ENCODE measurements around the gene MICAL1. TPM values are rescaled to one million over a fixed set of nuclear protein-coding genes. Genes with fewer than 3 reads are reported as not detected.

The MICAL1 gene
- total RNA-seq (100 to 1,000 TPM in 1 of 5 donors, 10 to 100 TPM in 4; 81.9 to 108 (median 89.5) TPM), total RNA-seq (25.8 to 265 (median 138) reads per million in 29 experiments)
- total RNA-seq (2013), result 64.6 TPM

GRCh38 chr6:109455437-109456110, at the start of gene MICAL1:
TSS of gene MICAL1 (minus strand) at chr6:109455772. CDS start at chr6:109454196, 1,576 bp downstream.
- H3K9me3 Mint-ChIP-seq, result no peaks in the 10 kb centered on the region
- Histone ChIP-seq H3K9me3 (no peaks in the 10 kb centered on the region), H3K4me1 (ENCODE audit: control insufficient read depth in 1 of 2, extremely low read depth in 1 of 2, insufficient read depth in 2 of 2, low read length in 2 of 2) (peaks cover 24 to 71% of the 10 kb centered on the region in 2 experiments), H3K27ac (ENCODE audit: low read length) (peak within 1 kb of the TSS; percentile 98), H3K4me3 (ENCODE audit: control insufficient read depth in 1 of 2, extremely low read depth in 1 of 2, low read length in 1 of 2) (peak within 1 kb of the TSS; percentile 80 to 97), H3K36me3 (ENCODE audit: control insufficient read depth in 2 of 2, extremely low read depth in 1 of 2, insufficient read depth in 1 of 2, low read length in 1 of 2) (peaks cover 0 to 26% of the 10 kb centered on the region in 2 donors), H3K27me3 (replicated peaks in 1 of 2; ENCODE audit: control insufficient read depth in 2 of 2, extremely low read depth in 1 of 2, insufficient read depth in 2 of 2, low read length in 1 of 2) (no peaks in the 10 kb centered on the region)
- no peaks in the 10 kb centered on the region for H3K27me3 Mint-ChIP-seq
- peak within 1 kb of the TSS; percentile 95 to 98 (median 97) for H3K4me3 Mint-ChIP-seq
- peak; percentile 41 to 87 (median 74) for DNase-seq
- ChIA-PET CTCF (interaction anchor here (0.6 to 1.7 kb wide), 5 partner anchors 13 to 509 kb away, joined by 3 to 6 read pairs (median 4); no protein-coding TSS in a partner anchor), POLR2A (interaction anchor here in 1 of 2 donors (0.6 to 0.9 kb wide), 3 partner anchors 9 to 73 kb away, joined by 3 read pairs; partner anchors contain the start of gene CD164)
- peak; percentile 64 to 66 (median 66) for ATAC-seq (replicated peaks in 1 of 4)
- H3K36me3 Mint-ChIP-seq, result peaks cover 12% of the 10 kb centered on the region
- 0% methylated on average over 28 of the region's 70 CpGs for WGBS (ENCODE audit: insufficient coverage)
- H3K4me1 Mint-ChIP-seq, result peaks cover 61 to 75% (median 65%) of the 10 kb centered on the region in 3 donors
- H3K27ac Mint-ChIP-seq, result peak within 1 kb of the TSS; percentile 94 to 98

- Mint-ChIP-seq H3K27me3 (no peaks in the 10 kb centered on the region), H3K4me1 (no peaks in the 10 kb centered on the region), H3K9me3 (no peaks in the 10 kb centered on the region), H3K36me3 (no peaks in the 10 kb centered on the region), H3K27ac (no peak overlapping the region), H3K4me3 (no peak overlapping the region)
- DNase-seq, result no peak
- ChIA-PET POLR2A (no interaction called here), CTCF (no interaction called here)
- H3K9me3 ChIP-seq, result no peaks in the 10 kb centered on the region
- H3K36me3 ChIP-seq (ENCODE audit: control insufficient read depth in 2 of 2, extremely low read depth in 1 of 2, insufficient read depth in 1 of 2, low read length in 1 of 2), result no peaks in the 10 kb centered on the region
- H3K4me3 ChIP-seq (ENCODE audit: control insufficient read depth in 1 of 2, extremely low read depth in 1 of 2, low read length in 1 of 2), result no peak overlapping the region
- H3K4me1 ChIP-seq (ENCODE audit: control insufficient read depth in 1 of 2, extremely low read depth in 1 of 2, insufficient read depth in 2 of 2, low read length in 2 of 2), result no peaks in the 10 kb centered on the region
- 79% methylated on average over 6 of the region's 10 CpGs for WGBS (ENCODE audit: insufficient coverage)
- H3K27me3 ChIP-seq (replicated peaks in 1 of 2; ENCODE audit: control insufficient read depth in 2 of 2, extremely low read depth in 1 of 2, insufficient read depth in 2 of 2, low read length in 1 of 2), result peaks cover 0 to 5% of the 10 kb centered on the region in 2 experiments
- no peak overlapping the region for H3K27ac ChIP-seq (ENCODE audit: low read length)
- ATAC-seq (replicated peaks in 1 of 4), result no peak
Measured at GRCh38 chr6:109503327-109504224, 48.0 kb upstream of the MICAL1 start.

GRCh38 chr6:109498936-109499335, 43.4 kb upstream of the MICAL1 start:
- POLR2A ChIA-PET, result no interaction called here
- Mint-ChIP-seq H3K4me1 (peaks cover 2 to 12% (median 10%) of the 10 kb centered on the region in 3 donors), H3K9me3 (no peaks in the 10 kb centered on the region), H3K27me3 (no peaks in the 10 kb centered on the region), H3K36me3 (no peaks in the 10 kb centered on the region), H3K27ac (no peak overlapping the region), H3K4me3 (no peak overlapping the region)
- peaks cover 0 to 3% of the 10 kb centered on the region in 2 experiments for H3K27me3 ChIP-seq (replicated peaks in 1 of 2; ENCODE audit: control insufficient read depth in 2 of 2, extremely low read depth in 1 of 2, insufficient read depth in 2 of 2, low read length in 1 of 2)
- no peak for ATAC-seq (replicated peaks in 1 of 4)
- H3K36me3 ChIP-seq (ENCODE audit: control insufficient read depth in 2 of 2, extremely low read depth in 1 of 2, insufficient read depth in 1 of 2, low read length in 1 of 2), result no peaks in the 10 kb centered on the region
- no peaks in the 10 kb centered on the region for H3K9me3 ChIP-seq
- H3K4me1 ChIP-seq (ENCODE audit: control insufficient read depth in 1 of 2, extremely low read depth in 1 of 2, insufficient read depth in 2 of 2, low read length in 2 of 2), result peaks cover 0 to 4% of the 10 kb centered on the region in 2 experiments
- no peak overlapping the region for H3K4me3 ChIP-seq (ENCODE audit: control insufficient read depth in 1 of 2, extremely low read depth in 1 of 2, low read length in 1 of 2)
- WGBS (ENCODE audit: insufficient coverage), result no CpG with 5 or more reads among the region's 2 CpGs
- DNase-seq, result no peak
- H3K27ac ChIP-seq (ENCODE audit: low read length), result no peak overlapping the region
- CTCF ChIA-PET, result no interaction called here

GRCh38 chr6:109498052-109498451, 42.5 kb upstream of the MICAL1 start:
- ATAC-seq (replicated peaks in 1 of 4), result no peak
- no peak overlapping the region for H3K27ac Mint-ChIP-seq
- WGBS (ENCODE audit: insufficient coverage), result 88% methylated on average over 1 of the region's 4 CpGs

GRCh38 chr6:109496036-109496772, 40.6 kb upstream of the MICAL1 start:
- peaks cover 8 to 10% of the 10 kb centered on the region in 2 experiments for H3K4me1 ChIP-seq (ENCODE audit: control insufficient read depth in 1 of 2, extremely low read depth in 1 of 2, insufficient read depth in 2 of 2, low read length in 2 of 2)
- H3K4me3 ChIP-seq (ENCODE audit: control insufficient read depth in 1 of 2, extremely low read depth in 1 of 2, low read length in 1 of 2), result no peak overlapping the region
- 73% methylated on average over 8 of the region's 9 CpGs for WGBS (ENCODE audit: insufficient coverage)
- Mint-ChIP-seq H3K36me3 (no peaks in the 10 kb centered on the region), H3K4me3 (no peak overlapping the region), H3K4me1 (peaks cover 11 to 20% (median 20%) of the 10 kb centered on the region in 3 donors), H3K27ac (no peak overlapping the region), H3K27me3 (no peaks in the 10 kb centered on the region), H3K9me3 (no peaks in the 10 kb centered on the region)
- ChIA-PET CTCF (interaction anchor here in 1 of 2 donors (0.7 kb wide), 1 partner anchor 13 kb away, joined by 3 read pairs; no protein-coding TSS in a partner anchor), POLR2A (interaction anchor here in 1 of 2 donors (0.7 kb wide), 1 partner anchor 17 kb away, joined by 3 read pairs; no protein-coding TSS in a partner anchor)
- no peak for DNase-seq
- H3K27me3 ChIP-seq (replicated peaks in 1 of 2; ENCODE audit: control insufficient read depth in 2 of 2, extremely low read depth in 1 of 2, insufficient read depth in 2 of 2, low read length in 1 of 2), result no peaks in the 10 kb centered on the region
- H3K9me3 ChIP-seq, result no peaks in the 10 kb centered on the region
- no peak for ATAC-seq (replicated peaks in 1 of 4)
- H3K36me3 ChIP-seq (ENCODE audit: control insufficient read depth in 2 of 2, extremely low read depth in 1 of 2, insufficient read depth in 1 of 2, low read length in 1 of 2), result no peaks in the 10 kb centered on the region
- H3K27ac ChIP-seq (ENCODE audit: low read length), result no peak overlapping the region

More at GRCh38 chr6:109498052-109498451, 42.5 kb upstream of the MICAL1 start:
- no peaks in the 10 kb centered on the region for H3K36me3 Mint-ChIP-seq
- H3K9me3 Mint-ChIP-seq, result no peaks in the 10 kb centered on the region
- H3K4me1 Mint-ChIP-seq, result peaks cover 2 to 12% (median 11%) of the 10 kb centered on the region in 3 donors
- ChIA-PET POLR2A (interaction anchor here in 1 of 2 donors (0.6 kb wide), 1 partner anchor 718 kb away, joined by 3 read pairs; no protein-coding TSS in a partner anchor), CTCF (interaction anchor here in 1 of 2 donors (0.7 kb wide), 1 partner anchor 705 kb away, joined by 3 read pairs; no protein-coding TSS in a partner anchor)
- H3K4me3 ChIP-seq (ENCODE audit: control insufficient read depth in 1 of 2, extremely low read depth in 1 of 2, low read length in 1 of 2), result no peak overlapping the region
- H3K27me3 ChIP-seq (replicated peaks in 1 of 2; ENCODE audit: control insufficient read depth in 2 of 2, extremely low read depth in 1 of 2, insufficient read depth in 2 of 2, low read length in 1 of 2), result no peaks in the 10 kb centered on the region
- H3K36me3 ChIP-seq (ENCODE audit: control insufficient read depth in 2 of 2, extremely low read depth in 1 of 2, insufficient read depth in 1 of 2, low read length in 1 of 2), result no peaks in the 10 kb centered on the region
- no peak overlapping the region for H3K4me3 Mint-ChIP-seq
- H3K27me3 Mint-ChIP-seq, result no peaks in the 10 kb centered on the region
- peaks cover 0 to 4% of the 10 kb centered on the region in 2 experiments for H3K4me1 ChIP-seq (ENCODE audit: control insufficient read depth in 1 of 2, extremely low read depth in 1 of 2, insufficient read depth in 2 of 2, low read length in 2 of 2)
- no peak overlapping the region for H3K27ac ChIP-seq (ENCODE audit: low read length)
- no peak for DNase-seq
- no peaks in the 10 kb centered on the region for H3K9me3 ChIP-seq

All from T-cell (primary cell).